Body of pancreas (tissue), 4 donors: ENCODE results near the gene RAD51B.

Experiments
- POLR2A ChIP-seq, 3 donors: fragments of 450-650 bp; IDR thresholded peaks; one replicate each; pipeline ENCODE4 v1.6.1; 2016; ENCODE audit warnings: antibody characterized with exemption in 3 of 3, mild to moderate bottlenecking in 2 of 3
- TF ChIP-seq, protein P1 (sequence below), 7 experiments: fragments of 450-650 bp in 4 of 7; fragments of 200-600 bp in 3 of 7; sonication (generic) in 3 of 7; IDR thresholded peaks; one replicate each; pipeline ENCODE4 v1.5.1; 2016 to 2019; ENCODE audit warnings: antibody characterized with exemption in 7 of 7

DNA sequence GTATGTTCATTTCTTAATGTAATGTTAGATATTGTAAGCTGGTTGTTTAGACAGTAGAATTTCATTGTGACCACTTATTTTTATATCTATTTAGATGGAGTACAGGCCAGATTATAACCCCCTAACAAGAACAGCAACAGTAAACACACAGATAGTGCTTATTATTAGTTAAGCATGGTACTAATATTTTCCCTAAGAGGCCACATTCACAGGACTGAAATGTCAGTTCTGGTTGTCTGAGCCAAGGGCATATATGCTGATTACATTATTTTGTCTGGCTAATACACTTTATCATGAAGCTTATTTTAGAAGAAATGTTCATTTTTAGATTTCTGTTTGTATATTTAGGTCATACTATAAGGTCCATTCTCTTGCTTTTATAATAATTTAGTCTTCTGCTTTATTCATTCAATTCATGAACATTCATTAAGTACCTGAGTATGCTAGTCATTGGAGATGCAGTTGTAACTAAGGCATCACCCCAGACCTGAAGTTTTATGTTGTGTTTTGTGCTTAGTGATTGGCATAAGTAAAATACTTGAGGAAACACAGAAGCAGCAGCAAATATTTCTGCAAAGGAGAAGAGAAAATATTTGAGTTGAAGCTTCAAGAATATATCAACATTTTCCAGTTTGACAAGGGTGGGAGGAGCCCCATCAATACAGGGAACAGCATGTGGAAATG is 413.7 kb downstream of the RAD51B start:
- TF ChIP-seq, protein P1, sequence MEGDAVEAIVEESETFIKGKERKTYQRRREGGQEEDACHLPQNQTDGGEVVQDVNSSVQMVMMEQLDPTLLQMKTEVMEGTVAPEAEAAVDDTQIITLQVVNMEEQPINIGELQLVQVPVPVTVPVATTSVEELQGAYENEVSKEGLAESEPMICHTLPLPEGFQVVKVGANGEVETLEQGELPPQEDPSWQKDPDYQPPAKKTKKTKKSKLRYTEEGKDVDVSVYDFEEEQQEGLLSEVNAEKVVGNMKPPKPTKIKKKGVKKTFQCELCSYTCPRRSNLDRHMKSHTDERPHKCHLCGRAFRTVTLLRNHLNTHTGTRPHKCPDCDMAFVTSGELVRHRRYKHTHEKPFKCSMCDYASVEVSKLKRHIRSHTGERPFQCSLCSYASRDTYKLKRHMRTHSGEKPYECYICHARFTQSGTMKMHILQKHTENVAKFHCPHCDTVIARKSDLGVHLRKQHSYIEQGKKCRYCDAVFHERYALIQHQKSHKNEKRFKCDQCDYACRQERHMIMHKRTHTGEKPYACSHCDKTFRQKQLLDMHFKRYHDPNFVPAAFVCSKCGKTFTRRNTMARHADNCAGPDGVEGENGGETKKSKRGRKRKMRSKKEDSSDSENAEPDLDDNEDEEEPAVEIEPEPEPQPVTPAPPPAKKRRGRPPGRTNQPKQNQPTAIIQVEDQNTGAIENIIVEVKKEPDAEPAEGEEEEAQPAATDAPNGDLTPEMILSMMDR (IDR thresholded peaks at IDR 0.05), result no peak
- TF ChIP-seq POLR2A (IDR thresholded peaks at IDR 0.05), result no peak
